NOMO-1 treated with DMSO at 0.1 percent for 48 hours (cell line): ENCODE results near the gene RBM25.
A peak's percentile ranks its signal among the peaks of the same experiment; 100 is the strongest.
"Not testable (repeated sequence)": the region's sequence is repeated elsewhere in the genome, so short reads cannot be mapped to it uniquely, and the experiment has no call there.

ENCODE experiments used
- DNase-seq: peaks from one replicate; lab custom pipeline; 2025; ENCODE audit not compliant: unreplicated experiment; lab: John Stamatoyannopoulos, UW

Gene RBM25

DNA sequence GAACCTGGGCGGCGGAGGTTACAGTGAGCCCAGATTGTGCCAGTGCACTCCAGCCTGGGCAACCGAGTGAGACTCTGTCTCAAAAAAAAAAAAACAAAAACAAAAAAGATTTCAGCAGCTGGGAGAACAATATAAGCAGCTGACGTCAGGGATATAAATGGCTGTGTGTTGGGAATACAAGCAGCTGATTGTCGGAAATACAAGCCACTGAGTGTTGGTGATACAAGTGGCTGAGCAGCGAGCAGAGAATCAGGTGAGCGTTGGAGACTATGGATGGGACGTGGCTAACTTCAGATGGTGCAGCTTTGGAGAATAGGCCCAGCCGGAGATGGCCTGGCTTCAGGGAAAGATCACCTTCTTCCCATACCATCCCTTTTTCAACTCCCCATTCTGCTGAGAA, 109.9 kb downstream of the RBM25 start:
- no peak for DNase-seq

DNA sequence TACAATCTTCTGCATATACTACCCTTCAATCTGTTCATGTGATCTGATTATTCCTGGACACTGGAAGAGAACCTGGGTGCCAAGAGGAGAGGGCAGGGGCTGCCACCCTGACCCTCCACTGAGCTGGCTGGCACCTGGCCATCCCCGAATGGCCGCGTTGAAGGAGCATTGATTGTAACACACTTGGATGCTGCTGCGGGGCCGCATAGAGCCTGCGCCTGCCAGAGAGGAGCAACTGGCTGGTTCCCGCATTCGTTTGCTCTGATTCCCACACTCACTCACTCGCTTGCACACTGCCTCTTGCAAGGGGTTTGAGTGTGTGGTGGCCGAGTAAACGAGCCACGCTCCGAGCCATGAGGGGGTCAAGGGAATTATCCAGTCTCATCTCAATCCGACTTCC, 110.4 kb downstream of the RBM25 start:
- DNase-seq = no peak

DNA sequence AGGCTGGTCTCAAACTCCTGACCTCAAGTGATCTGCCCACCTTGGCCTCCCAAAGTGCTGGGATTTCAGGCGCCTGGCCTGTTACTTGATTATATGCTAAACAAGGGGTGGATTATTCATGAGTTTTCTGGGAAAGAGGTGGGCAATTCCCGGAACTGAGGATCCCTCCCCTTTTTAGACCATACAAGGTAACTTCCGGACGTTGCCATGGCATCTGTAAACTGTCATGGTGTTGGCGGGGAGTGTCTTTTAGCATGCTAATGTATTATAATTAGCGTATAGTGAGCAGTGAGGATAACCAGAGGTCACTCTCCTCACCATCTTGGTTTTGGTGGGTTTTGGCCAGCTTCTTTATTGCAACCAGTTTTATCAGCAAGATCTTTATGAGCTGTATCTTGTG, 111.5 kb downstream of the RBM25 start:
- DNase-seq = not testable (repeated sequence)

DNA sequence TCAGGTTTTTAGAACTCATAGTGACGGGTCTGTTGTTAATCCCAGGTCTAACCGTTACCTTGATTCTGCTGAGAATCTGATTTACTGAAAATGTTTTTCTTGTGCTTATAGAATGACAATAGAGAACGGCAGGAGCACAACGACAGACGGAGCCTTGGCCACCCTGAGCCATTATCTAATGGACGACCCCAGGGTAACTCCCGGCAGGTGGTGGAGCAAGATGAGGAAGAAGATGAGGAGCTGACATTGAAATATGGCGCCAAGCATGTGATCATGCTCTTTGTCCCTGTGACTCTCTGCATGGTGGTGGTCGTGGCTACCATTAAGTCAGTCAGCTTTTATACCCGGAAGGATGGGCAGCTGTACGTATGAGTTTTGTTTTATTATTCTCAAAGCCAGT, 112.4 kb downstream of the RBM25 start:
- no peak for DNase-seq

DNA sequence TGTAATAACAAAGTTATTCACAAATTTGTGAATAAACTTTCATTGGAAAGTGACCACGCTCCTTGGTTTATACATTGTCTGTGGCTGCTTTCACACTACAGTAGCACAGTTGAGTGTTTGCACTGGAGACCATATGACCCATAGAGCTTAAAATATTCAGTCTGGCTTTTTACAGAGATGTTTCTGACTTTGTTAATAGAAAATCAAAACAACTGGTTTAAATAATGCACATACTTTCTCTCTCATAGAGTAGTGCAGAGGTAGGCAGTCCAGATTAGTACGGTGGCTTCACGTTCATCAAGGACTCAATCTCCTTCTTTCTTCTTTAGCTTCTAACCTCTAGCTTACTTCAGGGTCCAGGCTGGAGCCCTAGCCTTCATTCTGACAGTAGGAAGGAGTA, 114.2 kb downstream of the RBM25 start:
- no peak for DNase-seq

DNA sequence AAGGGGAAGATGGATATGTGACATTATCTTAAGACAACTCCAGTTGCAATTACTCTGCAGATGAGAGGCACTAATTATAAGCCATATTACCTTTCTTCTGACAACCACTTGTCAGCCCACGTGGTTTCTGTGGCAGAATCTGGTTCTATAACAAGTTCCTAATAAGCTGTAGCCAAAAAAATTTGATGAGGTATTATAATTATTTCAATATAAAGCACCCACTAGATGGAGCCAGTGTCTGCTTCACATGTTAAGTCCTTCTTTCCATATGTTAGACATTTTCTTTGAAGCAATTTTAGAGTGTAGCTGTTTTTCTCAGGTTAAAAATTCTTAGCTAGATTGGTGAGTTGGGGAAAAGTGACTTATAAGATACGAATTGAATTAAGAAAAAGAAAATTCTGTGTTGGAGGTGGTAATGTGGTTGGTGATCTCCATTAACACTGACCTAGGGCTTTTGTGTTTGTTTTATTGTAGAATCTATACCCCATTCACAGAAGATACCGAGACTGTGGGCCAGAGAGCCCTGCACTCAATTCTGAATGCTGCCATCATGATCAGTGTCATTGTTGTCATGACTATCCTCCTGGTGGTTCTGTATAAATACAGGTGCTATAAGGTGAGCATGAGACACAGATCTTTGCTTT, 114.9 kb downstream of the RBM25 start:
- peak; percentile 36 for DNase-seq
